ENCODE results near the gene MYH10. TPM values are rescaled to one million over a fixed set of nuclear protein-coding genes. Genes with fewer than 3 reads are reported as not detected.

Gene MYH10
- total and polyA plus RNA-seq, 9 of the 15 experiments (the other 6 are each of a cell fraction or from before 2014, with no cell fraction given): 16.3 to 95.3 (median 39.7) TPM

DNA sequence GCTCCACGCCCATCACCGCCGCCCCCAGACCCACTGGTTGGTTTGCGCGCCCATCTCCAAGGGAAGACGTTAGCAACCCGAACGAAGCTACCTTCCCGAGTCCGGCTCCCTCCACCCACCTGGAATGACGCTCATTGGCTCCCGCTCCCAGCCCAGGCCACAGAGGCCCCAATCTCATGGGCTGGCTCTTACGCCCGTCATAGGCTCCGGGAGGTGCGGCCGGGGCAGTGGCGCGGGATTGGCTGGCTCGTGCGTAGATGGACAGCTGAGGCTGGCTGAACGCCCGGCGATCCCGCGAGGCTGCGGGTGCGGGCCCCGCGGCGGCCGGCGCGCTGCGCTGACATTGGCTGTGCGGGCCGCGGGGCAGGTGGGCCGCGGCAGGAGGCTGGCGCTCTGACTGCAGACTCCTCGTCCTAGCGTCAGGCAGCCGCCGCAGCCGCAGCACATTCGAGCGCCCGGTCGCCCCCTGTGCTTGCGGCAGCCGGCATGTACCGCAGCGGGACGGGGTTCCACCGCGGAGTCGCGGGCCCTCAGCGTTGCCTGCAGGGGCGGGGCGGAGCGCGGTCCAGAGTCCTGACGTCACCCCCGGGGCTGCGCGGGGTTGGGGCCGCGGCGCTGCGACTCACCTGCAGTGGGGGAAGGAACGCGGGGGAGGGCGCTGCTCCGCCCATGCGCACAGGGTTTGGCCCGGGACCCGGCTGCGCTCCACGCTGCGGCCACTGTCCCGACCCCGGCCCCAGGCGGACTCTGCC is 453 bp upstream of the MYH10 start (continued):
- TF ChIP-seq, protein P1, sequence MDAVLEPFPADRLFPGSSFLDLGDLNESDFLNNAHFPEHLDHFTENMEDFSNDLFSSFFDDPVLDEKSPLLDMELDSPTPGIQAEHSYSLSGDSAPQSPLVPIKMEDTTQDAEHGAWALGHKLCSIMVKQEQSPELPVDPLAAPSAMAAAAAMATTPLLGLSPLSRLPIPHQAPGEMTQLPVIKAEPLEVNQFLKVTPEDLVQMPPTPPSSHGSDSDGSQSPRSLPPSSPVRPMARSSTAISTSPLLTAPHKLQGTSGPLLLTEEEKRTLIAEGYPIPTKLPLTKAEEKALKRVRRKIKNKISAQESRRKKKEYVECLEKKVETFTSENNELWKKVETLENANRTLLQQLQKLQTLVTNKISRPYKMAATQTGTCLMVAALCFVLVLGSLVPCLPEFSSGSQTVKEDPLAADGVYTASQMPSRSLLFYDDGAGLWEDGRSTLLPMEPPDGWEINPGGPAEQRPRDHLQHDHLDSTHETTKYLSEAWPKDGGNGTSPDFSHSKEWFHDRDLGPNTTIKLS (IDR thresholded peaks at IDR 0.05; ENCODE audit: borderline replicate concordance, low read depth): peak; percentile 71; the same call in 1 of the 2 replicates
- TF ChIP-seq IRF2 (CRISPR knock-in tag; IDR thresholded peaks at IDR 0.05): no peak
- no peak for TF ChIP-seq NR4A1 (CRISPR knock-in tag; IDR thresholded peaks at IDR 0.05)
- no peak for TF ChIP-seq NR4A1 (tag; IDR thresholded peaks at IDR 0.05)
- TF ChIP-seq, protein P2, sequence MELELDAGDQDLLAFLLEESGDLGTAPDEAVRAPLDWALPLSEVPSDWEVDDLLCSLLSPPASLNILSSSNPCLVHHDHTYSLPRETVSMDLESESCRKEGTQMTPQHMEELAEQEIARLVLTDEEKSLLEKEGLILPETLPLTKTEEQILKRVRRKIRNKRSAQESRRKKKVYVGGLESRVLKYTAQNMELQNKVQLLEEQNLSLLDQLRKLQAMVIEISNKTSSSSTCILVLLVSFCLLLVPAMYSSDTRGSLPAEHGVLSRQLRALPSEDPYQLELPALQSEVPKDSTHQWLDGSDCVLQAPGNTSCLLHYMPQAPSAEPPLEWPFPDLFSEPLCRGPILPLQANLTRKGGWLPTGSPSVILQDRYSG (tag; conservative IDR thresholded peaks at IDR 0.05; ENCODE audit: low read depth): no peak
- TF ChIP-seq HOXB6 (CRISPR knock-in tag; IDR thresholded peaks at IDR 0.05; ENCODE audit: borderline replicate concordance): no peak
- TF ChIP-seq, protein P3, sequence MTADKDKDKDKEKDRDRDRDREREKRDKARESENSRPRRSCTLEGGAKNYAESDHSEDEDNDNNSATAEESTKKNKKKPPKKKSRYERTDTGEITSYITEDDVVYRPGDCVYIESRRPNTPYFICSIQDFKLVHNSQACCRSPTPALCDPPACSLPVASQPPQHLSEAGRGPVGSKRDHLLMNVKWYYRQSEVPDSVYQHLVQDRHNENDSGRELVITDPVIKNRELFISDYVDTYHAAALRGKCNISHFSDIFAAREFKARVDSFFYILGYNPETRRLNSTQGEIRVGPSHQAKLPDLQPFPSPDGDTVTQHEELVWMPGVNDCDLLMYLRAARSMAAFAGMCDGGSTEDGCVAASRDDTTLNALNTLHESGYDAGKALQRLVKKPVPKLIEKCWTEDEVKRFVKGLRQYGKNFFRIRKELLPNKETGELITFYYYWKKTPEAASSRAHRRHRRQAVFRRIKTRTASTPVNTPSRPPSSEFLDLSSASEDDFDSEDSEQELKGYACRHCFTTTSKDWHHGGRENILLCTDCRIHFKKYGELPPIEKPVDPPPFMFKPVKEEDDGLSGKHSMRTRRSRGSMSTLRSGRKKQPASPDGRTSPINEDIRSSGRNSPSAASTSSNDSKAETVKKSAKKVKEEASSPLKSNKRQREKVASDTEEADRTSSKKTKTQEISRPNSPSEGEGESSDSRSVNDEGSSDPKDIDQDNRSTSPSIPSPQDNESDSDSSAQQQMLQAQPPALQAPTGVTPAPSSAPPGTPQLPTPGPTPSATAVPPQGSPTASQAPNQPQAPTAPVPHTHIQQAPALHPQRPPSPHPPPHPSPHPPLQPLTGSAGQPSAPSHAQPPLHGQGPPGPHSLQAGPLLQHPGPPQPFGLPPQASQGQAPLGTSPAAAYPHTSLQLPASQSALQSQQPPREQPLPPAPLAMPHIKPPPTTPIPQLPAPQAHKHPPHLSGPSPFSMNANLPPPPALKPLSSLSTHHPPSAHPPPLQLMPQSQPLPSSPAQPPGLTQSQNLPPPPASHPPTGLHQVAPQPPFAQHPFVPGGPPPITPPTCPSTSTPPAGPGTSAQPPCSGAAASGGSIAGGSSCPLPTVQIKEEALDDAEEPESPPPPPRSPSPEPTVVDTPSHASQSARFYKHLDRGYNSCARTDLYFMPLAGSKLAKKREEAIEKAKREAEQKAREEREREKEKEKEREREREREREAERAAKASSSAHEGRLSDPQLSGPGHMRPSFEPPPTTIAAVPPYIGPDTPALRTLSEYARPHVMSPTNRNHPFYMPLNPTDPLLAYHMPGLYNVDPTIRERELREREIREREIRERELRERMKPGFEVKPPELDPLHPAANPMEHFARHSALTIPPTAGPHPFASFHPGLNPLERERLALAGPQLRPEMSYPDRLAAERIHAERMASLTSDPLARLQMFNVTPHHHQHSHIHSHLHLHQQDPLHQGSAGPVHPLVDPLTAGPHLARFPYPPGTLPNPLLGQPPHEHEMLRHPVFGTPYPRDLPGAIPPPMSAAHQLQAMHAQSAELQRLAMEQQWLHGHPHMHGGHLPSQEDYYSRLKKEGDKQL (CRISPR knock-in tag; IDR thresholded peaks at IDR 0.05; ENCODE audit: borderline replicate concordance): no peak
- TF ChIP-seq NFYB (IDR thresholded peaks at IDR 0.05; ENCODE audit: extremely low read depth, insufficient read length): peak; percentile 85
- TF ChIP-seq SNRNP70 (optimal IDR thresholded peaks at IDR 0.05; ENCODE audit: low read depth, low read length): no peak
- TF ChIP-seq ZNF217 (CRISPR knock-in tag; IDR thresholded peaks at IDR 0.05): no peak
- TF ChIP-seq, protein P4, sequence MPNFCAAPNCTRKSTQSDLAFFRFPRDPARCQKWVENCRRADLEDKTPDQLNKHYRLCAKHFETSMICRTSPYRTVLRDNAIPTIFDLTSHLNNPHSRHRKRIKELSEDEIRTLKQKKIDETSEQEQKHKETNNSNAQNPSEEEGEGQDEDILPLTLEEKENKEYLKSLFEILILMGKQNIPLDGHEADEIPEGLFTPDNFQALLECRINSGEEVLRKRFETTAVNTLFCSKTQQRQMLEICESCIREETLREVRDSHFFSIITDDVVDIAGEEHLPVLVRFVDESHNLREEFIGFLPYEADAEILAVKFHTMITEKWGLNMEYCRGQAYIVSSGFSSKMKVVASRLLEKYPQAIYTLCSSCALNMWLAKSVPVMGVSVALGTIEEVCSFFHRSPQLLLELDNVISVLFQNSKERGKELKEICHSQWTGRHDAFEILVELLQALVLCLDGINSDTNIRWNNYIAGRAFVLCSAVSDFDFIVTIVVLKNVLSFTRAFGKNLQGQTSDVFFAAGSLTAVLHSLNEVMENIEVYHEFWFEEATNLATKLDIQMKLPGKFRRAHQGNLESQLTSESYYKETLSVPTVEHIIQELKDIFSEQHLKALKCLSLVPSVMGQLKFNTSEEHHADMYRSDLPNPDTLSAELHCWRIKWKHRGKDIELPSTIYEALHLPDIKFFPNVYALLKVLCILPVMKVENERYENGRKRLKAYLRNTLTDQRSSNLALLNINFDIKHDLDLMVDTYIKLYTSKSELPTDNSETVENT (CRISPR knock-in tag; IDR thresholded peaks at IDR 0.05): no peak
- peak; percentile 88 for TF ChIP-seq CXXC5 (CRISPR knock-in tag; IDR thresholded peaks at IDR 0.05)
- TF ChIP-seq ZFX (CRISPR knock-in tag; IDR thresholded peaks at IDR 0.05): peak; percentile 94
- TF ChIP-seq L3MBTL2 (IDR thresholded peaks at IDR 0.05): peak; percentile 58
- 0 out of 2 replicates have a peak, but pooled peaks have one; percentile 53 for TF ChIP-seq MTA3 (IDR thresholded peaks at IDR 0.05; ENCODE audit: borderline replicate concordance)

Measured in K562 (cell line).